ENCODE results near the gene C10orf53.

C10orf53 gene, protein sequence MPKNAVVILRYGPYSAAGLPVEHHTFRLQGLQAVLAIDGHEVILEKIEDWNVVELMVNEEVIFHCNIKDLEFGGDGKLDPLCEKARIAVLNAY

DNA sequence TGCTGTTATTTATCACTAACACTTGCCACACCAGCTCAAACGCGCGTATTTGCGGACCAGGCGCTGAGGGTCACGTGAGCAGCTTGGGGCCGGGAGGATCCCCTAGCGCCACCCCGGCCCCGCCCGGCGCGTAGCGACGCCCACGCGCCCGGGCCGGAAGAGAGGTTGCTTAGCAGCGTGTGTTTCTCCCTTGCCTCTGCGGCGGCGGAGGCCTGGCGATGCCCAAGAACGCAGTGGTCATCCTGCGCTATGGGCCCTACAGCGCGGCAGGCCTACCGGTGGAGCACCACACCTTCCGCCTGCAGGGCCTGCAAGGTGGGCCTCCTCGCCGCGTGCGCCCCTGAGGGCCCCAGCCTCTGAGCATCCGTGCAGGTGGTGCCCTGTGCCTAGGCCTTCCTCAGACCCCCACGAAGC is at the start of gene C10orf53:
Gene C10orf53 (plus strand): TSS at position 172 of the 414 bp plus-strand sequence. CDS start 47 bp downstream, at position 219.
- DNase-seq: no peak

DNA sequence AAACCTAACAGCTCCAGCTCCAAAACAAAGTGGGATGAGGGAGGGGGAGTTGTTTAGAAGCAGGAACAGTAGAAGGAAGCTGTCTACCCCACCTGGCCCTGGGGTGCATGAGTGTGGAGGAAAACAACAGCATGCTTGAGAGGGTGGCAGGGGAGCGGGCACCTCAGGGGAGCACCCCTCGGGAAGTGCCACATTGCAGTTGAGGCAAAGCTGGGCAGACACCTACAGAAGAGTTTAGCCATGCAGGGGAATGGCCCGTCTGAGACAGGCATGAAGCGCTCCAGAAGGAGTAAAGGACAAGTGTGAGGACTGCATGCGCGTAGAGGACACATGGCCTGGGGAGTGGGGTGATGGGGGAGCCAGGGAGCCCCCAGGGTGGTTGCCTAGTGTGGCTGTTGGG is 47.5 kb upstream of the C10orf53 start:
- no peak for DNase-seq

DNA sequence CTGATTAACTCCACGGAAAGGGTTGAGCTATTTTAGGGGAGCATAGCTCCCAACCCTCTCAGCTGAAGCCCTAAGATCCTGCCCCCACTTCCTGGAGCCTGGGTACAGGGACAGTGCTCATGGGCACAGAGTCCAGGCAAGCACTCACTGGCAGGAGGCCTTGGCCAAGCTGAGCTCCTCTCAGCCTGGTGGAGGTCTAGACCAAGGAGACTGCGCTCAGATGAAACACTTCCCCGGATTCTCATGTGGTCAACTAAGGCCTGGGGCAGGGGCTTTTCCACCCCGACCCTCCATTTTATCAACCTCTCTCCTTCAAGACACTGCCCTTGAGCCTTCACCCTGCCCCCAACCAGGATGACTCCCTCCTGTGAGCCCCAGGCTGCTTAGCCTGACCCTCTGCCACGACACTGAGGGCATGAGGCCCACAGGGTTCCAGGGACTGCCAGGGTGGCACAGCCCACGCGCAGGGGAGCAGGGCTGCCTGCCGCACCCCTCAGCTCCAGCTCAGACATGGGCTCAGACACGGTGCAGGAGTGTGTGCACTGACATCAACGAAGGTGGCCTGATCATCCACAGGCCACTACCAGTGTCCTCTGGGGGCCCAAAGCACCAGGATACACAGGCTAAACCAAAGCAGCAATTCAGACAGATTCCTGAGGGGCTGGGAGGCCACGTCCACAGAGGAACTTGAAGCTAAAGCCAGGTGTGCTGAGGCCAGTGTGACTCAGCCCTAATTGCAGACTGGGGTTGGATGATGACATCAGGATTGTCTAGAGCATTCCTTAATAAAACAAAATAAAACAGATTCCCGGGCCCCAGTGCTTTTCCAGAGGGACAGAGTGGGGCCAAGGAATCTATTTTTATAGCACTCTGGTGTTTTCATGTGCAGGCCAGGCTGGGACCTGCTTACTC is 46.8 kb upstream of the C10orf53 start:
- DNase-seq: no peak

DNA sequence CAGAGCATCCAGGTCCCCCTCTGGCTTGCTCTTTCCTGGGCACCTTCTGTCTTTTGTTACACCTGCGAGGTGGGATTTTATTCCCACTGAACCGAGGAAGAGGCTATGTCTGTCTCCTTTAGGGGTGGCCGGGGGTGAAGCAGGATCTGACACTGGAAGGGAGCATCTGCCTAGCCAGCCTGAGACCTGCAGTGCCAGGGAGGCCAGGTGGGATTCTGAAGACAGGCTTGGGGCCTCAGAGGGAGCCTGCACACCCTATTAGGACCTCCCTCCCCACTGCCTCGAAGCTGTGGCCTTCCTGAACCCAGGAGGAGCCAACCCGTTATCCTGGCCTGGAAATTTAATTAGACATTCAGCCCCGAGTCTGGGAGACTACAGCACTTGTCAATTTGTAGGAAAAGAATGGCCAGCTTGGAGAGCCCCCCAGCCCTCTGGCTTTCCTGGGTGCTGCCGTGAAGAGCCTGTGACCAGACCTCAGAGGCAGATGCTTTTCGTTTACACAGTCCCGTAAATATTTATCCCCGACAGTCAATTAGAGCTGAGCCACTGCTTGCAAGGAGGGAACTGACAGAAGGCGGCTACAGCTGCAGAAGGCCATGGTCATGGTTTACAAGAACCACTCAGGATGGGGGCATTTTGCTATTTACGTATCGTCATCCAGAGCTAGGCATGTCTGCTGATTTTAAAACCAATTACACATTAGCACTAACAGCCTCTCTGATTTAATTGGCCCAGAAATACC is 46.0 kb upstream of the C10orf53 start:
- DNase-seq: no peak

DNA sequence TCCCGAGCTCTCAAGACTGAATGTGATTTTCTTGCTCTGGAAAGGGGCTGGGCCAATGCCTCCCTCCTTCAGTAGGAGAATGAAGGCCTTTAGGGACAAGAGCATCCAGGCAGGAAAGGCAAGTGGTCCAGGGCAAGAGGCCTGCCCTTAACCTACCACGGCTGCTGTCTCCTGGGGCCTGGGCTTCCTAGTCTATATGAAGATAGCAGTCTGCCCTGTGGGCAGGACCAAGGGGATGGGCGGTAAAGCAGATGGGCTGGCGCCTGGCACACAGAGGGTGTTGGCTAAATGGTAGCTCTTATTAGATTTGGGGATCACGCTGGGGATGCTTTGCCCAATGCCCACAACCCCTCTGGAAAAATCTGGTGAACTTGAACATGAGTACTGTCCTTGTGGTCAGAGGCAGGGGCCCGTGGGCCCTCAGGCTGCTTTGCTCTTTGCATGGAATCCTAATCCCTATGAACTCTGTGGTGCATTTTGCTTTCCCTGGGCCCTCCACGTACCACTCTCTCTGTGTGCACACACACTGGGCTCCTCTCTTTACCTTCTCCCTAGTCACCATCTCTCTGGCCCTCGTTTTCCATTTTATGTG is 45.3 kb upstream of the C10orf53 start:
- DNase-seq: no peak

DNA sequence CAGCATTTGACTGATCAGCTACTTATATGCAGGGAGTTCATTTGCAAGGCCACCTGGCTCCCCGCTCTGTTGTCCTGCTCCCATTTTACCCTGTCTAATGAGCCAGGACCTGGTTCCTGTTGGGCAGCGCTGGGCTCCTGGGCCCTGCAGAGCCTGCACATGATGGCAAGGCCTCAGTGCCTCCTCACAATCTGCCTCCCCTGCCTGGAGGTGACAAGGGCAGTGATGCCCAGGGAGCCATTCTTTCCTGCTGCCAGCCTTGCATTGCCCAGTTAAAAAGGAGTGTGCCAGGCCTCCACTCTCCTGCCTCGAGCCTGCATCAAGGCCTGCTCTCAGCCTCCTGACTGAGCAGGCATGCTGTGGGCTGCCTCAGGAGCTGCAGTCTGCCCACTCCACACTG is 37.1 kb upstream of the C10orf53 start:
- DNase-seq: no peak

DNA sequence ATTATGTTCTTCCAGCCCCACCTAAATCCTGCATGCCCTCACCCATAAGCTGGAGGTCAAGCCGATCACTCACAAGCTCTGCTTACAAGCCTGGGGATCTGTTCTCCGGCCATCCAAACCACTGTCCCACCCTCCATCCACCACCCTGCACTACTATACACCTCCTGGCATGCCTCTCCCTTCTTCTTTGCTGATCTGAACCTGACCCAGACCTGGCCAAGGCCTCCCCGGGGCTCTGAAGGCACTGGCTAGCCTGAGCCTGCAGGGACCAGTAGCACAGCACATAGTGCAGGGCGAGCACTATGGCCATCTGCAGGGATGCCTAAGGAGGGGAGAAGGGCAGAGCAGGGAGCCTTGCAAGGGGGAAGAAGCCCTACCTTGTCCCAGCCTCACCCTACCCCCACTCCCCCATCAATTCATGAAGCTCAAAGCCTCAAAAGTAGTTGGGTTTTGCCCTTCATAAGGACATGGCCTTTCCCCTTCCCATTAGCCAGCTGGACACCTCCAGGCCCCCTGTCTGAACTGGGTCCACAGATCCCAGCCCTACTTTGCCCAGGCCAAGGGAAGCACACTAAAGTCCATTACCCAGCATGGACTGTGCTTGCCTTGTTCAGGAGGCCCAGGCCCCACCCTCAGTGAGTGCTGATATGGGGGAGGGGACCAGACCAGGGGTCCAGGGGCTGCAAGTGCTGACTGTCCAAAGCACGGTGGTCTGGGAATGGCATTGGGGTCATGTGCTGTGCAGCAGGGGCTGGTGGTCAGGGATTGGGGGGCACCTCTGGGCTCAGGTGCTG is 36.0 kb upstream of the C10orf53 start:
- no peak for DNase-seq

DNA sequence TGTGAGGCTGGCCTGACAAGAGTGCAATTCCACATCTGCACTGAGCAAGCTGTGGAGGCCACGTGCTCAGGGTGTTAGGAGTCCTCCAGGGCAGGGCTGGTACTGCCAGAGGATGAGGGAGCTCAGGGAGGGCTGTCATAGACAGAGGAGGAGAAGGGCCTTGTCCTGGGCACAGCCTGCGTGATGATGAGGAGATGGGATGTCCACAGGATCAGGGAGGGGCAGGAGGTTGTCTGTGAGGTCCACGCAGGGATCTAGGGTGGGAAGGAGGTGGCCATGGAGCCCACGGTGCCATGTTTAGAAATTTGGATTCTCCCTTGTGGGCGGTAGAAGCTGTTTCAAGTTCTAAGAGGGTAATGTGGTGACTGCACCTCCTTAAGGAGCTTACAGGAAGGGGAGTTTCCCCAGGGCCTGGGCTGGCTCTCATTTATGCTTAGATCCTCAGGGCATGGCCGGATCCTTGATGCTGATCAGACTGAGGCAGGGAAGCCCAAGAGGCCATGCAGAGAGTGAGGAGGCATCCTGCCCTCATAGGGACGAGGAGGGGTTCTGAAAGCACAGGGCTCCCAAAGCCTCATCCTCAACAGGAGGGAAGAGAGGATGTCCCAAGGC is 35.3 kb upstream of the C10orf53 start:
- no peak for DNase-seq

DNA sequence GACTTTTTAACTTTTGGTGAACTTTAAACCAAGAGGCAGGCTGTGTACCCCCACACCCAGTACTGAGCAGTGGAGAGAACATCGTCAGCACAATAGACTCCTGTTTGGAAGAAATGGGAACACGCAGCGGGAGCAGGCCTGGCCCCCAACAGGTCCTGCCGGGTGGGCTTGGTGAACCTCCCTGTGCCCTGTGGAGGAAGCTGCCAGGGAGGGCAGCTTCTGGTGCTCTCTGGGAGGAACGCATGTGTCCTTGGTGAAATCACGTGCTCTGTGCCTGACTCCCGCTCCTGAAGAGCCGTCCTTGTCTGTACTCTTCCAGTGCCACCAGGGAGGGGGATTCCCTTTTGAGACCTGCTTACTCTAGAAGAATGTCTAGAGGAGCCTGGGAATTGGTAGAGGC is 34.0 kb upstream of the C10orf53 start:
- DNase-seq: no peak

DNA sequence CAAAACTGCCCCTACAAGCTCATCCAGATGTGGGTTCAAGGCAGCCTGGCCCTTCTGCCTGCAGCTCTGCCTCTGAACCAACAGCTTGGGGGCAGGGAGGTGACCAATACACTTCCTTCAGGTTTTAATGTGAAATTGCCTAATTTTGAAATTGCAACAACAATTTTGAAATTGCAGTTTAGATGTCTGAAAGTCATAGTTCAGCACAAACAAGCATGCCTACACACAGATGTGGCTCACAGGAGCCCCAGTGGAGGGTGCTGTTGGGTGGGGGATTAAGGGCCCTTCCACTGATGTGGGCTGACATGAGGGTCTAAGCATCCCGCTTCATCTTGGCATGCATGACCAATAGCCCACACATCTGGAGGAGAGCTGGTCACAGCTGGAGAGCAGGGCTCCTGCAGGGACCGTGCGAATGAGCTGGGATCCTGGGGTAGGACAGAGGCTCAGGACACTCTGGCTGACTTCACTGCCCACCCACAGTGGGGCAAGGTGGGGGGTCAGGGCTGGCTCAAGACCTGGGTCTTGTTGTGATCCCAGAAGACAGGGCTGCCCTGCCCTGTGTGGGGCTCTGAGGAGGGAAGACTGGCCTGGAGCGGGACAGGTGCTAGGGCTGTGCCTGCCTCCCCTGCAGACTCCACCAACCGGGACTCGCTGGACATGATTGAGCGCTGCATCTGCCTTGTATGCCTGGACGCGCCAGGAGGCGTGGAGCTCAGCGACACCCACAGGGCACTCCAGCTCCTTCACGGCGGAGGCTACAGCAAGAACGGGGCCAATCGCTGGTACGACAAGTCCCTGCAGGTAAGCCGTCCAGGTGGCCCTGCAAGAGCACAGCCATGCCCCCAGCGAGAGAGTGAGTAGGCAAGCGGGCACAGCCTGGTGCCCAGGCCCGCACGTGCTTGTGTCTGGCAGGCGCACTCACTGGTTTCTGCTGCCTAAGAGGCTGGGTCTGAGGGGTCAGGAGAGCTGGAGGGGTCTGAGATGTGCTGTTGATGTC is 33.3 kb upstream of the C10orf53 start:
- DNase-seq: no peak

DNA sequence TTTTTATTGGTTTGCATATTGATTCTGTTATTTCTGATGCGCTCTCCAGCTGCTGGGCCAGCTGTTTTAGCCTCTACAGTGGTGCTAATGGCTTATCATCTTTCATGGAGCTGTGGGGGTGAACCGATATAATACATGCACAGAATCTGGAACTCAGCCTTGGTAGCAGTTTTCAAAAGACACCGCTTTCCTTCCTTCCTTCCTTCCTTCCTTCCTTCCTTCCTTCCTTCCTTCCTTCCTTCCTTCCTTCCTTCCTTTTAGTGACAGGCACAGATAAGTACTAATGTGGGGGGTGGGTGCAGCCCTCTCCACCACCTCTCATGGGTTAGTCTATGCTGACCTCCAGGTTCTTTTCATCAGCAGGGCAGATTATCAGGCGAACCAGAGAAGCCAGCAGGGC is 31.9 kb upstream of the C10orf53 start:
- DNase-seq: no peak

DNA sequence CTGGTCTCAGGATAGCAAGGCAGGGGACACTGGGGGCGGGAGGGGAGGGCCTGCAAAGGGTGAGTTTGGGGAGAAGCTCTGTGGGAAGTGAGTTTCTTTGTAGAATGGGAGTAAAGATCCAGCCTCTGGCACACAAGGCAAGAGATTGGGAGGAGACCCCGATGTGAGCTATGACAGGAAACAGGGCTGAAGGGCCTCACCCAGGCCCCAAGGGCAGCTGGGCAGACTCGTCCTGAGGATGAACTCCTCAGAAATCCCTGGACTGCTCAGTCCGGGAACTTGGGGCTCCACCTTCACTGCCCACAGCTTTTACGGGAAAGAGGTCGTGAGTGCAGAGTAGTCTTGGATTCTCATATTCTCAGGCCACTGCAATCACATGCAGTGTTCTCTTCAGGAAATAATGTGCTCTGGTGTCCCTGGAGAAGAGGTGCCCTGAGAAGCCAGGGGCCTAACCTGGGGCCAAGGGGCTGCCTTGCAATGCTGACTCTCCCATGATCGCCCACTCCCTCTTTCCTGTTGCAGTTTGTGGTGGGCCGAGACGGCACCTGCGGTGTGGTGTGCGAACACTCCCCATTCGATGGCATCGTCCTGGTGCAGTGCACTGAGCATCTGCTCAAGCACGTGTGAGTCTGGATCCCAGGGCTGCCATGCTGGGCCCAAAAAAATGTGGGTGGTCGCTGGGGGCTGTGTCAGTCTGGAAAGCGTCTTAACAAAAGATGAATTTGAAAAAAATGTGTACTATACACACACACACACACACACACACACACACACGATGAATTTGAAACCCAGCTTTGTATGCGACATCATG is 31.3 kb upstream of the C10orf53 start:
- DNase-seq: no peak

DNA sequence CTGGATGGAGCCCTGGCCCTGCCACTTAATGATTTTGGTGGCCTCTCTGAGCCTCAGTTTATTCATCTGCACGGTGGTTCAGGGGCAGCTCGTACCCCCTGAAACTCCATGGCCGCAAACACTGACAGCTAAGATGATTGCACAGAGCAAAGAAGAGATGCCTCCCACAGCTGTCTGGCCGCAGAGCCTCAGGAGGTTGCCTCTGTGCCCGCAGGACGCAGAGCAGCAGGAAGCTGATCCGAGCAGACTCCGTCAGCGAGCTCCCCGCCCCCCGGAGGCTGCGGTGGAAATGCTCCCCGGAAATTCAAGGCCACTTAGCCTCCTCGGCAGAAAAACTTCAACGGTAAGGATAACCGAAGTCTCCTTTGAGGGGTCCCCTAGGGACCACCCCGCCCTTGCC is 30.2 kb upstream of the C10orf53 start:
- no peak for DNase-seq

DNA sequence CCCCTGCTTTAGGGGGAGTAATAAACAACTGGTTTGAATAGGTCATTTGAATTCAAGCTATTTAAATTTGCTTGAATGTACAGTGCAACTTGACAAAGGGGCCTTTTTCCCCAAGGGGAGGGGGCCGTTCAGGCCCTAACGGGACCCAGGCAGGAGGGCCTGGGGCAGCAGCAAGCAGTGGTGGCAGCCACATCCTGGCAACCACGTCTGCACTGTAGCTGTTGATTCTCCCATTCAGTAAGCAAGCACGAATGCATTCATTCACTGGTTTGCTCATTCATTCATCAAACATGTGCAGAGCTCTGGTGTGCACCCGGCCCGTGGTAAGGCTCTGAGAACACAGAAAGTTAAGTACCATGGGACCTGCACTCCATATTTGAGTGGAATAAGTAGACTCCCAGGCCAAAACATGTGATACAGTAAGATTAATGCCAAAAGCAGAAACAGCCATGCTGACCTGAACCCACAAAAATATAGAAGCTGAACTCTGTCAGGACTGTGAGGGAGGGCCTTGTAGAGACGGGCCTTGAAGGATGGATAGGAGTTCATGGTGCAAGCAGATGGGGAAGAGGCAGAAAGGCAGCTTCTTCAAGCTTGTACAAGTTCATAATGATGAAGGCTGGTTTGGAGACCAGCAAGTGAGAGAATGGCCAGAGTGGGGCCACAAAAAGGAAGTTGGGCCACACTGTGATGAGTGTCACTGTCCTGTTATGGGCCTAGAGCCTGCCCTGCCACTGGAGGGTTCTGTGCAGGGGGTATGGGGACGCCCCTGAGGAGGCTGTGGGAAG is 29.3 kb upstream of the C10orf53 start:
- no peak for DNase-seq

DNA sequence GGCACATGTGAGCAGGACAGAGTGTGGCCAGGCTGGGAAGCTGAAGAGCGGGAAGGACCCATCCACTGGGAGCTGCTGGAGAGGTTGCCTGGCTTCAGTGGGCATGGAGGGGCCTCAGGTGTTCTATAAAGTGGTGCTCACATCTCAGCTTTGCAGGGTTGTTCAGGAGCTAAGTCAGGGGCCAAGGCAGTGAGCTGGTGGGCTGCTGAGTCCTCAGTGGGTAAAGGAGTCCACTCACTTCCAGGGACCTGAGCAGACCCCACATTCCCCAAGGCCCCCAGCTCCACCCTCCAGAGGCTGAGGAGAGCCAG is 28.8 kb upstream of the C10orf53 start:
- DNase-seq: no peak

DNA sequence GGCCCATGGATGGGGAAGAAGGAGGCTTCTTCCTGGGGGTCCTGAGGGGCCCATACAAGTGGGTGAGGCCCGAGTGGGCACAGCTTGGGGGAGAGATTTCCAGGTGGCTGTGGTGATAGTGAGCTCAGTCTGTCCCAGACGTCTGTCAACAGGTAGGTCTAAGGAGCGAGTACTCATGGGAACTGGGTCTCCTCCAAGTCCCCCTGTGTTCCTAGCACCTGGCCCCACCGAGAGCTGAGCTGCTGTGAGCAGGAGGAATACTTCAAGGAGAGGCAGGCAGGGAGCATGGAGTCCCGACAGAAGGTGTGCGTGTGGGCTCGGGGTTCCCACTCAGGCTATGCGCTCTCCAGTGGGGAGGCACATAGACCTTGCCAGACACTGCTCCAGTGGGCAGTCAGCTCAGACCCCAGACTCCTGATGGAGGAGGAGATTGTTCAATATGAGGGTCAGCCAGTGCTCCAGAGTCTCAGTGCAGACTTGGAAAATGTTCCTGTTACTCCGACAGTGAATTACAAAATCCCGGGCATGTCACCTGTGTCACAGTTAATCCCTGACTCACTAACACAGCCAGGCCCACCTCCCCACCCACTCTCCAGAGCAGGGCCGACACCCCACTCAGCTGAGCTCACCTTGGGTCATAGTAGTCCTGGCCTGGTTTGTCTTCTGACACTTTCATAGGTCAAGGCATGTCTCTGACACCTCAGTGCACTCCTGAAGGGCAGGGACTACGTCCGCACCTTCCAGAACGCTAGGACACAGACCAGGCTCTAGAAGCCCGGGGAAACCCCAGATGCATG is 28.2 kb upstream of the C10orf53 start:
- DNase-seq: no peak

DNA sequence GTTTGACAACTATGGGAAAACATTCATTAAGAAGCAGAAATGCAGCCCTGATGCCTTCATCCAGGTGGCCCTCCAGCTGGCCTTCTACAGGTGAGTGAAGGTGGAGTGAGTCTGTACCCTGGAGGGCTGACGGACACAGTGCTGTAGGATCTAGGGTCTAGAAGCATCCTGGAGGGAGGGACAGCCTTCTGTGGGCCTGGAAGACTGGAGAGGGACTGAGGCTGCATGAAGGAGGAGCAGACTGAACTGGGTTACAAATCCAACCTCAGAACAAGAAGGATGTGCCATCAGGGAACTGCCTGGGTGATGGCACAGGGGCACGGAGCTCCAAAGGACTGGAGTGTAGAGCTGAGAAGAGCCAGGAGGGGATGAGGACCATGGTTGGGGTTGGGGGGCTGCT is 27.5 kb upstream of the C10orf53 start:
- no peak for DNase-seq

Measured in CD4-positive, alpha-beta T cell treated with Interferon alpha-2 for 1 hour (primary cell).